NT2/D1 (cell line): ENCODE results near the gene UBE4A.

Experiments used
- SUZ12 ChIP-seq: IDR thresholded peaks from 2 replicates; pipeline ENCODE4 v1.6.1; 2011; ENCODE audit not compliant: insufficient read length, insufficient read depth; ENCODE audit errors: extremely low read depth
- YY1 ChIP-seq: IDR thresholded peaks from 2 replicates; pipeline ENCODE4 v1.6.1; 2011; ENCODE audit not compliant: insufficient read length, insufficient read depth
- ZNF274 ChIP-seq: IDR thresholded peaks from 2 replicates; pipeline ENCODE4 v1.6.1; 2011; ENCODE audit warnings: mild to moderate bottlenecking, low read depth, low read length

DNA sequence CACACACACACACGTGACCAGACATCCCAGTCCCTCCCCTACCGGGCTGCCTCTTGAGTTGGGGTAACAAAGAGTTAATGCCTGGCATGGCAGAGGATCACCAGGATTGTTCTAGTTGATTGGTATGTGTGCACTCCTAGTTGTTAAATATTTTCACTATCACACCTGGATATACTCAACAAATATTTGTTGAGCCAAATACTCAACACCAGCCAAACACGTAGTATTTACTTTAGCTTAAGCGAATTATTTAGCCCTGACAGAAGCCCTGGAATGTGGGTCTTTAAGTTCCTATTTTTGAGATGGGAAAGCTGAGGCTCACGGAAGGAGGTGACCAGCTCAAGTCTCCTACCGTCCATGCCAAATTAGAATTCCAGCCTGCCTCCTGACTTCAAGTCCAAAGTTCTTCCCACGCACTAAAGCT is 44.4 kb upstream of the UBE4A start:
- TF ChIP-seq YY1 (no peak), SUZ12 (no peak), ZNF274 (no peak)
